DMS53 (cell line): ENCODE data around the gene MRPL57.
"Not testable (repeated sequence)": the region's sequence is repeated elsewhere in the genome, so short reads cannot be mapped to it uniquely, and the experiment has no call there.

Experiments used
- DNase-seq: peaks from one replicate; lab custom pipeline; 2025; lab: John Stamatoyannopoulos, UW

Gene MRPL57

GRCh38 chr13:21197606-21198225, 21.3 kb downstream of the MRPL57 start:
- DNase-seq, result not testable (repeated sequence)

- DNase-seq, result not testable (repeated sequence)
Measured at GRCh38 chr13:21198391-21198790, 21.9 kb downstream of the MRPL57 start.

GRCh38 chr13:21201456-21202190, 25.2 kb downstream of the MRPL57 start:
- not testable (repeated sequence) for DNase-seq

- peak; percentile 85 for DNase-seq
Measured at GRCh38 chr13:21202767-21203531, 26.5 kb downstream of the MRPL57 start.

- no peak for DNase-seq
Measured at GRCh38 chr13:21208652-21209154, 32.2 kb downstream of the MRPL57 start.

GRCh38 chr13:21212138-21212775, 35.8 kb downstream of the MRPL57 start:
- no peak for DNase-seq

GRCh38 chr13:21215419-21215818, 39.0 kb downstream of the MRPL57 start:
- DNase-seq, result not testable (repeated sequence)

GRCh38 chr13:21216332-21216731, 39.9 kb downstream of the MRPL57 start:
- no peak for DNase-seq

- DNase-seq, result peak; percentile 9
Measured at GRCh38 chr13:21218351-21219035, 42.0 kb downstream of the MRPL57 start.

GRCh38 chr13:21219036-21219381, 42.6 kb downstream of the MRPL57 start:
- no peak for DNase-seq

- DNase-seq, result not testable (repeated sequence)
Measured at GRCh38 chr13:21219716-21220115, 43.3 kb downstream of the MRPL57 start.

- no peak for DNase-seq
Measured at GRCh38 chr13:21221268-21221667, 44.8 kb downstream of the MRPL57 start.

- DNase-seq, result no peak
Measured at GRCh38 chr13:21225082-21225481, 48.6 kb downstream of the MRPL57 start.

- DNase-seq, result no peak
Measured at GRCh38 chr13:21225841-21226581, 49.6 kb downstream of the MRPL57 start.

GRCh38 chr13:21227917-21228316, 51.5 kb downstream of the MRPL57 start:
- DNase-seq, result no peak
